ENCODE data around the gene MTMR1.
A peak's percentile ranks its signal among the peaks of the same experiment; 100 is the strongest.

MTMR1 gene

DNA sequence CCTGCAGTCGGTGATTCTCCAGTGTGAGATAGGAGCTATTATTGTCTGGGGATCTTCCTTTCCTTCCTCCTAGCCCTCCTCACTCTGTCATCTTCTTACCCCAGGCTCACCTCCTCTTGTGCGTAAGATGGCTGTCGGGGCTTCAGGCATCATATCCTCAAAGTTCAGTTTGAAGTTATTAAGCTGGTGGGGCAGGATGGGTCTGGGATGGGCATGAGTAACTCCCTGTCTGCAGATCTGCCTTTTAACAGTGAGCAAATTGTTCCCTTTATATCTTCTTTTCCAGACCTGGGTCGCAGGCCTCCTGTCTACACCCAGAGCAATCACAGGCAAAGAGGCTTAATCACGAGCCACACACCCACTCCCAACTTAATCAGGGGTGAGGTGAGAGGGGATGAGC is 900 bp upstream of the MTMR1 start:
- no peak for ATAC-seq
- no peak for TF ChIP-seq ZFP30 (CRISPR knock-in tag; IDR thresholded peaks at IDR 0.05)
- TF ChIP-seq ZC3H10 (CRISPR knock-in tag; IDR thresholded peaks at IDR 0.05) = no peak
- TF ChIP-seq BACH2 (CRISPR knock-in tag; IDR thresholded peaks at IDR 0.05; ENCODE audit: borderline replicate concordance) = no peak
- TF ChIP-seq, protein P1, sequence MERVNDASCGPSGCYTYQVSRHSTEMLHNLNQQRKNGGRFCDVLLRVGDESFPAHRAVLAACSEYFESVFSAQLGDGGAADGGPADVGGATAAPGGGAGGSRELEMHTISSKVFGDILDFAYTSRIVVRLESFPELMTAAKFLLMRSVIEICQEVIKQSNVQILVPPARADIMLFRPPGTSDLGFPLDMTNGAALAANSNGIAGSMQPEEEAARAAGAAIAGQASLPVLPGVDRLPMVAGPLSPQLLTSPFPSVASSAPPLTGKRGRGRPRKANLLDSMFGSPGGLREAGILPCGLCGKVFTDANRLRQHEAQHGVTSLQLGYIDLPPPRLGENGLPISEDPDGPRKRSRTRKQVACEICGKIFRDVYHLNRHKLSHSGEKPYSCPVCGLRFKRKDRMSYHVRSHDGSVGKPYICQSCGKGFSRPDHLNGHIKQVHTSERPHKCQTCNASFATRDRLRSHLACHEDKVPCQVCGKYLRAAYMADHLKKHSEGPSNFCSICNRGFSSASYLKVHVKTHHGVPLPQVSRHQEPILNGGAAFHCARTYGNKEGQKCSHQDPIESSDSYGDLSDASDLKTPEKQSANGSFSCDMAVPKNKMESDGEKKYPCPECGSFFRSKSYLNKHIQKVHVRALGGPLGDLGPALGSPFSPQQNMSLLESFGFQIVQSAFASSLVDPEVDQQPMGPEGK (CRISPR knock-in tag; IDR thresholded peaks at IDR 0.05; ENCODE audit: borderline replicate concordance) = no peak
- TF ChIP-seq SNAI2 (CRISPR knock-in tag; IDR thresholded peaks at IDR 0.05) = no peak
- TF ChIP-seq ZNF70 (CRISPR knock-in tag; IDR thresholded peaks at IDR 0.05) = no peak
- no peak for TF ChIP-seq ISL1 (CRISPR knock-in tag; IDR thresholded peaks at IDR 0.05)
- TF ChIP-seq, protein P2, sequence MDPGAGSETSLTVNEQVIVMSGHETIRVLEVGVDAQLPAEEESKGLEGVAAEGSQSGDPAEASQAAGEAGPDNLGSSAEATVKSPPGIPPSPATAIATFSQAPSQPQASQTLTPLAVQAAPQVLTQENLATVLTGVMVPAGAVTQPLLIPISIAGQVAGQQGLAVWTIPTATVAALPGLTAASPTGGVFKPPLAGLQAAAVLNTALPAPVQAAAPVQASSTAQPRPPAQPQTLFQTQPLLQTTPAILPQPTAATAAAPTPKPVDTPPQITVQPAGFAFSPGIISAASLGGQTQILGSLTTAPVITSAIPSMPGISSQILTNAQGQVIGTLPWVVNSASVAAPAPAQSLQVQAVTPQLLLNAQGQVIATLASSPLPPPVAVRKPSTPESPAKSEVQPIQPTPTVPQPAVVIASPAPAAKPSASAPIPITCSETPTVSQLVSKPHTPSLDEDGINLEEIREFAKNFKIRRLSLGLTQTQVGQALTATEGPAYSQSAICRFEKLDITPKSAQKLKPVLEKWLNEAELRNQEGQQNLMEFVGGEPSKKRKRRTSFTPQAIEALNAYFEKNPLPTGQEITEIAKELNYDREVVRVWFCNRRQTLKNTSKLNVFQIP (CRISPR knock-in tag; IDR thresholded peaks at IDR 0.05; ENCODE audit: borderline replicate concordance, low read depth) = no peak
- no peak for TF ChIP-seq OSR1 (CRISPR knock-in tag; IDR thresholded peaks at IDR 0.05)
- no peak for TF ChIP-seq CSDC2 (CRISPR knock-in tag; IDR thresholded peaks at IDR 0.05)
- TF ChIP-seq ZFP3 (CRISPR knock-in tag; IDR thresholded peaks at IDR 0.05) = no peak
- TF ChIP-seq, protein P3, sequence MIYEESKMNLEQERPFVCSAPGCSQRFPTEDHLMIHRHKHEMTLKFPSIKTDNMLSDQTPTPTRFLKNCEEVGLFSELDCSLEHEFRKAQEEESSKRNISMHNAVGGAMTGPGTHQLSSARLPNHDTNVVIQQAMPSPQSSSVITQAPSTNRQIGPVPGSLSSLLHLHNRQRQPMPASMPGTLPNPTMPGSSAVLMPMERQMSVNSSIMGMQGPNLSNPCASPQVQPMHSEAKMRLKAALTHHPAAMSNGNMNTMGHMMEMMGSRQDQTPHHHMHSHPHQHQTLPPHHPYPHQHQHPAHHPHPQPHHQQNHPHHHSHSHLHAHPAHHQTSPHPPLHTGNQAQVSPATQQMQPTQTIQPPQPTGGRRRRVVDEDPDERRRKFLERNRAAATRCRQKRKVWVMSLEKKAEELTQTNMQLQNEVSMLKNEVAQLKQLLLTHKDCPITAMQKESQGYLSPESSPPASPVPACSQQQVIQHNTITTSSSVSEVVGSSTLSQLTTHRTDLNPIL (CRISPR knock-in tag; IDR thresholded peaks at IDR 0.05; ENCODE audit: low read depth) = no peak
- TF ChIP-seq PPARA (CRISPR knock-in tag; IDR thresholded peaks at IDR 0.05; ENCODE audit: borderline replicate concordance) = no peak
- no peak for TF ChIP-seq GLIS3 (CRISPR knock-in tag; IDR thresholded peaks at IDR 0.05)
- no peak for TF ChIP-seq ZNF8 (CRISPR knock-in tag; IDR thresholded peaks at IDR 0.05)
- TF ChIP-seq TCF4 (CRISPR knock-in tag; IDR thresholded peaks at IDR 0.05; ENCODE audit: borderline replicate concordance) = no peak
- TF ChIP-seq RARB (CRISPR knock-in tag; IDR thresholded peaks at IDR 0.05) = no peak
- TF ChIP-seq, protein P4, sequence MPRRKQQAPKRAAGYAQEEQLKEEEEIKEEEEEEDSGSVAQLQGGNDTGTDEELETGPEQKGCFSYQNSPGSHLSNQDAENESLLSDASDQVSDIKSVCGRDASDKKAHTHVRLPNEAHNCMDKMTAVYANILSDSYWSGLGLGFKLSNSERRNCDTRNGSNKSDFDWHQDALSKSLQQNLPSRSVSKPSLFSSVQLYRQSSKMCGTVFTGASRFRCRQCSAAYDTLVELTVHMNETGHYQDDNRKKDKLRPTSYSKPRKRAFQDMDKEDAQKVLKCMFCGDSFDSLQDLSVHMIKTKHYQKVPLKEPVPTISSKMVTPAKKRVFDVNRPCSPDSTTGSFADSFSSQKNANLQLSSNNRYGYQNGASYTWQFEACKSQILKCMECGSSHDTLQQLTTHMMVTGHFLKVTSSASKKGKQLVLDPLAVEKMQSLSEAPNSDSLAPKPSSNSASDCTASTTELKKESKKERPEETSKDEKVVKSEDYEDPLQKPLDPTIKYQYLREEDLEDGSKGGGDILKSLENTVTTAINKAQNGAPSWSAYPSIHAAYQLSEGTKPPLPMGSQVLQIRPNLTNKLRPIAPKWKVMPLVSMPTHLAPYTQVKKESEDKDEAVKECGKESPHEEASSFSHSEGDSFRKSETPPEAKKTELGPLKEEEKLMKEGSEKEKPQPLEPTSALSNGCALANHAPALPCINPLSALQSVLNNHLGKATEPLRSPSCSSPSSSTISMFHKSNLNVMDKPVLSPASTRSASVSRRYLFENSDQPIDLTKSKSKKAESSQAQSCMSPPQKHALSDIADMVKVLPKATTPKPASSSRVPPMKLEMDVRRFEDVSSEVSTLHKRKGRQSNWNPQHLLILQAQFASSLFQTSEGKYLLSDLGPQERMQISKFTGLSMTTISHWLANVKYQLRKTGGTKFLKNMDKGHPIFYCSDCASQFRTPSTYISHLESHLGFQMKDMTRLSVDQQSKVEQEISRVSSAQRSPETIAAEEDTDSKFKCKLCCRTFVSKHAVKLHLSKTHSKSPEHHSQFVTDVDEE (CRISPR knock-in tag; IDR thresholded peaks at IDR 0.05) = no peak

DNA sequence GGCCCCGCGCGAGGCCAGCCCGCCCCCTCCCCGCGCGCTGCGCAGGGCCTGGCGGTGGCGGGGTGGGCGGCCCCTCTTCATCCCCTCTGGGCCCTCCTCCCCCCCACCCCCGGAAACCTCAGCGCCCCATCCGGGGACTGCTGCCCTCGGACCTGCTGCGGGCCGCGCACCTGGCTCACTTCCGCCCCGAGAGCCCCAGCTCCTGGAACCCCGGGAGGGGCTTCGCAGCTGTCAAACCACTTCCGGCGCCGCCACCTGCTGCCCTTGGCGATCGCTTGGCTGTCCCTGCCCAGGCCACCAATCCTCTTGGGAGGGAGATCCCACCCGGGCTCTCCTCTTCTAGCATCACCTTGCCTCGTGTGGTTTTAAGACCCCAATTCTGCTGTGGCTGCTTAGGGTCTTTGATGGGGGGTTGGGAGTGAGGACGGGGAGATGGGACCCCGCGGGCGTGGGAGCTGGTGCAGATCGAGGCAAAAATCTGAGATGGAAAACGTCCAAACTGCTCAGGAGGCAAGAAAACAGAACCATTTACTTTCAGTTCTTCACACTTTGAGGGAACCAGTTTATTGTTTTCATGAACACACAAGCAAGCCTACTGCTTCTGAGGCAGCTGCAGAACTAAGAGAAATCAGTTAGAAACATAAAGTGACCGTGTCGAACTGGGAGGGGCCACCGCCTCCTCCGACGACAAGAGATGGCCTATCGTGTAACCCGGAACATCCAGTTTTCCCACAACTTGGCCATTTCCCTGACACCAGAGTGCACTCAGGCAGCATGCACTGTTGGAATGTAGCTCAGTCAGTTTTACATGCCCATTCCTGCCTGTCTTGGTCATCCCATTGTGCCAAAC is 754 bp downstream of the MTMR1 start:
- ATAC-seq = peak; percentile 45
- TF ChIP-seq ZFP30 (CRISPR knock-in tag; IDR thresholded peaks at IDR 0.05) (no peak), SNAI2 (CRISPR knock-in tag; IDR thresholded peaks at IDR 0.05) (no peak), OSR1 (CRISPR knock-in tag; IDR thresholded peaks at IDR 0.05) (no peak)

DNA sequence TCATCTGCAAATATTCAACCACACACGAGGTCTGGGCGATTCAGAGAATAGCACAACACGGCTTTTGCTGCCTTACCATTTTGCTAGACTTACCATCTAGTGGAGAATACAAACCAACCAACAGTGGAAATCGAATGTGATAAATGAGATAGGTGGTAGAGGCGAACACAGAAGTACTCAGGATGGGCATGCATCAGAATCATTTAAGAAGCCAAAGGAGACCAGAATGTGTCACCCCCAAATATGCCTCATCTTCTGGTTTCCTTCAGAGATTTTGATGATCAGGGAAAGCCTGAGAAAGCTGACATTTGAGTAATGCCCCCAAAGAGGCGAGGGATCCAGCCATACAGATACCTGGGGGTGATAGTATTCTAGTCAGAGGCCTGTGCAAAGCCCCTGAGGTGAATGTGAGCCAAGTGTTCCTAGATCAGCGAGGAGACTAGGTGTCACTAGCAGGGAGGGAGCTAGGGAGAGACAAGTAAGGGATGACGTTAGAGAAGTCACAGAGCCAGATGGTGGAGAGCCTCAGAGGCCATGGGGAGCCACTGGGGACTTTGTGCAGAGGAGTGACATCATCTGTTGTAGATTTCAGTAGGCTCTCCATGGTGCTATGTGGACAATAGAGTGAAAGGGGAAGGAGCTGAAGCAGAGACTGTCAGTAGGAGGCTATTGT is 1.7 kb downstream of the MTMR1 start:
- no peak for ATAC-seq
- TF ChIP-seq ZNF8 (CRISPR knock-in tag; IDR thresholded peaks at IDR 0.05) (no peak), OSR1 (CRISPR knock-in tag; IDR thresholded peaks at IDR 0.05) (no peak), ZNF565 (CRISPR knock-in tag; conservative IDR thresholded peaks at IDR 0.05; ENCODE audit: low read depth) (no peak), ISL1 (CRISPR knock-in tag; IDR thresholded peaks at IDR 0.05) (no peak), TCF4 (CRISPR knock-in tag; IDR thresholded peaks at IDR 0.05; ENCODE audit: borderline replicate concordance) (no peak), RARB (CRISPR knock-in tag; IDR thresholded peaks at IDR 0.05) (no peak), ZFP30 (CRISPR knock-in tag; IDR thresholded peaks at IDR 0.05) (no peak), BACH2 (CRISPR knock-in tag; IDR thresholded peaks at IDR 0.05; ENCODE audit: borderline replicate concordance) (no peak), ZNF70 (CRISPR knock-in tag; IDR thresholded peaks at IDR 0.05) (no peak), ZFP3 (CRISPR knock-in tag; IDR thresholded peaks at IDR 0.05) (no peak), ARNTL (CRISPR knock-in tag; IDR thresholded peaks at IDR 0.05; ENCODE audit: borderline replicate concordance, low read depth) (no peak)
- TF ChIP-seq, protein P1 (CRISPR knock-in tag; IDR thresholded peaks at IDR 0.05; ENCODE audit: borderline replicate concordance) = no peak
- TF ChIP-seq, protein P4 (CRISPR knock-in tag; IDR thresholded peaks at IDR 0.05) = no peak
- TF ChIP-seq, protein P3 (CRISPR knock-in tag; IDR thresholded peaks at IDR 0.05; ENCODE audit: low read depth) = no peak
